Measurements from ENCODE around the gene MLNR. TPM values are rescaled to one million over a fixed set of nuclear protein-coding genes. Genes with fewer than 3 reads are reported as not detected.
A peak's percentile ranks its signal among the peaks of the same experiment; 100 is the strongest.

The MLNR gene
- total RNA-seq, 1 donor, result not detected

GRCh38 chr13:49265822-49266221 is 45.7 kb downstream of the MLNR start:
- peak; percentile 12 for DNase-seq (ENCODE audit: low read depth)
- H3K4me3 ChIP-seq (ENCODE audit: low read depth, low read length), result no peak overlapping the region
- no peak for TF ChIP-seq CTCF (IDR thresholded peaks at IDR 0.05; ENCODE audit: insufficient read depth, low read depth, low read length)

DNA sequence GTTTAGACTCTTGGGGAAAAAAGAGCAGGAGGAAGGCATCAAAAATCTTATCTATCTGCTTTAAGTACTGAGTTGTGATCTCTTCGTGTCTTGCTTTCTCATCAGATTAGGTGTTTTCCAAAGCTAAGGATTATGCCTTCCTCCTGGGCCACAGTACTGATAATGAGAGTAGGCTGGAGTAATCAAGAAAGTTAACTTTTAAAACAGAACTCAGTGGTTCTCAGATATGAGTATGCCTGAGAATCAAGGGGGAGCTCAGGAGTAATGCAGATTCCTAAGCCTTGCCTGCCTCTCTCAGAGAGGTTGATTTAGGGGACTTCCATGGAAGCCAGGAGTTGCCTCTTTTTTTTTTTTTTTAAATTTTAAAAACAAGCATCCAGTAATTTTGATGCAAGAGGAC is 51.1 kb downstream of the MLNR start:
- no peak for DNase-seq (ENCODE audit: low read depth)
- H3K4me3 ChIP-seq (ENCODE audit: low read depth, low read length), result no peak overlapping the region
- no peak for TF ChIP-seq CTCF (IDR thresholded peaks at IDR 0.05; ENCODE audit: insufficient read depth, low read depth, low read length)

Small RNA genes within 50 kb of the gene (small RNA-seq; reads per million reads assigned to genes)
- gene COX7CP1, result not detected

Other genes starting within 250 kb of the MLNR start
- 73.4 and 122 TPM in 2 replicates for gene FNDC3A, start 244.4 kb upstream of the MLNR start, total RNA-seq
- 3.5 TPM in 2 replicates for gene CDADC1, start 27.6 kb downstream of the MLNR start, total RNA-seq
- 10.3 and 15.1 TPM in 2 replicates for gene CAB39L, start 223.7 kb downstream of the MLNR start, total RNA-seq
- gene SETDB2, start 223.9 kb downstream of the MLNR start, total RNA-seq, result 11.9 and 16.4 TPM in 2 replicates

All from fibroblast of villous mesenchyme (primary cell).